ENCODE measurements around the gene USP37.

DNA sequence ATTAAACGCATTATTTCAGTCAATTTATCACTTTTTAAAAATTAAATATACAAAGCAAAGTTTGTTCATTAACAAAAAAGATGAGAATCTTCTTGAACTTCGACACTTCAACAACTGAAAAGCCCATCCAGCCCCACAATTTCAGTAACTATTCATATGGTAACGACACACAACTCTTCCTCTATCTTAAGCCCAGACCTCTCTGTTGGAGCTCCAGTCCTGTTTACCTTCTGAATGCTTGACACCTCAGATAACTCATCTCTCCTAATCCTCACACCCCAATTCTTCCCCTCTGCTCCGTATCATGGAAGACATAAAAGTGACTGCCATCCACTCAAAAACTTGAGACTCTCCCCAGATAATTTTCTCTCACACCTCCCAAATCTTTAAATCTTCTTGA is 12.6 kb downstream of the USP37 start:
- TF ChIP-seq EZH2 (IDR thresholded peaks at IDR 0.05; ENCODE audit: borderline replicate concordance, low read depth, low read length, poor library complexity, severe bottlenecking), result no peak
- TF ChIP-seq, protein P1, sequence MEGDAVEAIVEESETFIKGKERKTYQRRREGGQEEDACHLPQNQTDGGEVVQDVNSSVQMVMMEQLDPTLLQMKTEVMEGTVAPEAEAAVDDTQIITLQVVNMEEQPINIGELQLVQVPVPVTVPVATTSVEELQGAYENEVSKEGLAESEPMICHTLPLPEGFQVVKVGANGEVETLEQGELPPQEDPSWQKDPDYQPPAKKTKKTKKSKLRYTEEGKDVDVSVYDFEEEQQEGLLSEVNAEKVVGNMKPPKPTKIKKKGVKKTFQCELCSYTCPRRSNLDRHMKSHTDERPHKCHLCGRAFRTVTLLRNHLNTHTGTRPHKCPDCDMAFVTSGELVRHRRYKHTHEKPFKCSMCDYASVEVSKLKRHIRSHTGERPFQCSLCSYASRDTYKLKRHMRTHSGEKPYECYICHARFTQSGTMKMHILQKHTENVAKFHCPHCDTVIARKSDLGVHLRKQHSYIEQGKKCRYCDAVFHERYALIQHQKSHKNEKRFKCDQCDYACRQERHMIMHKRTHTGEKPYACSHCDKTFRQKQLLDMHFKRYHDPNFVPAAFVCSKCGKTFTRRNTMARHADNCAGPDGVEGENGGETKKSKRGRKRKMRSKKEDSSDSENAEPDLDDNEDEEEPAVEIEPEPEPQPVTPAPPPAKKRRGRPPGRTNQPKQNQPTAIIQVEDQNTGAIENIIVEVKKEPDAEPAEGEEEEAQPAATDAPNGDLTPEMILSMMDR (conservative IDR thresholded peaks at IDR 0.05; ENCODE audit: low read depth, low read length), result no peak

All from A673 (cell line).